Activated CD8-positive, alpha-beta T cell treated with anti-CD3 and anti-CD28 coated beads for 36 hours (primary cell): Measurements from ENCODE around the gene HDAC10. TPM values are rescaled to one million over a fixed set of nuclear protein-coding genes. Genes with fewer than 3 reads are reported as not detected.

Experiments
- ATAC-seq: fragments of 200-7000 bp; cut with Tn5 transposase; one replicate; pipeline ENCODE4 v1.10.0; 2021; ENCODE audit warnings: mild to moderate bottlenecking, moderate library complexity
- CTCF ChIA-PET: fragments of 350-600 bp; sonication (Branson Sonifier 250); formaldehyde crosslinking; loops from one replicate; lab custom pipeline; 2021; ENCODE audit warnings: antibody characterized with exemption; lab: Charles Lee
- POLR2A ChIA-PET: fragments of 350-600 bp; sonication (Branson Sonifier 250); formaldehyde crosslinking; loops from one replicate; lab custom pipeline; 2021; ENCODE audit warnings: antibody characterized with exemption; lab: Charles Lee
- DNase-seq: peaks from one replicate; pipeline ENCODE4 v3.0.0-alpha.2; 2020
- H3K27ac Mint-ChIP-seq: one replicate; pipeline ENCODE4 v1.8.0; 2021; ENCODE audit warnings: mild to moderate bottlenecking, mixed read lengths
- H3K27me3 Mint-ChIP-seq: one replicate; pipeline ENCODE4 v1.8.0; 2021; ENCODE audit warnings: mixed read lengths
- H3K36me3 Mint-ChIP-seq: one replicate; pipeline ENCODE4 v1.8.0; 2021; ENCODE audit warnings: low read depth, mixed read lengths
- H3K4me1 Mint-ChIP-seq: one replicate; pipeline ENCODE4 v1.8.0; 2021; ENCODE audit warnings: low read depth, mixed read lengths
- H3K4me3 Mint-ChIP-seq: one replicate; pipeline ENCODE4 v1.8.0; 2021; ENCODE audit warnings: mild to moderate bottlenecking, moderate library complexity, mixed read lengths
- H3K9me3 Mint-ChIP-seq: one replicate; pipeline ENCODE4 v1.8.0; 2021; ENCODE audit warnings: mixed read lengths
- CTCF ChIP-seq: fragments of 200-600 bp; IDR thresholded peaks from one replicate; pipeline ENCODE4 v1.8.0; 2022; ENCODE audit warnings: antibody characterized with exemption, mild to moderate bottlenecking
- intact Hi-C: fragments of 100-400 bp; cut with micrococcal nuclease; formaldehyde crosslinking; loops from one replicate; pipeline ENCODE4 v1.10.0; 2022
- total RNA-seq, 2 experiments: library from RNA; stranded (reverse); gene quantifications; one replicate each; pipeline ENCODE4 v1.2.3, GENCODE V29; 2021

Gene HDAC10
- total RNA-seq, 2 experiments from 2014 or later, result 43.0 to 44.3 TPM

- no peak for DNase-seq
- CTCF ChIA-PET, result no interaction called here
Observed at GRCh38 chr22:50257041-50257440, 6.0 kb upstream of the HDAC10 start.

GRCh38 chr22:50256258-50256862, 5.3 kb upstream of the HDAC10 start:
- ATAC-seq, result no peak
- Mint-ChIP-seq H3K27me3 (peaks cover 6% of the 10 kb centered on the region), H3K4me1 (no peaks in the 10 kb centered on the region), H3K36me3 (no peaks in the 10 kb centered on the region), H3K27ac (no peak overlapping the region), H3K4me3 (no peak overlapping the region), H3K9me3 (no peaks in the 10 kb centered on the region)
- TF ChIP-seq CTCF, result no peak
- CTCF ChIA-PET, result interaction anchor here (1.2 to 1.3 kb wide), 3 partner anchors 11 to 15 kb away, joined by 3 to 4 read pairs (median 4); no protein-coding TSS in a partner anchor
- no peak for DNase-seq
- POLR2A ChIA-PET, result interaction anchor here (0.6 kb wide), 2 partner anchors 11 to 114 kb away, joined by 3 read pairs; no protein-coding TSS in a partner anchor
- intact Hi-C loops, result no loop called here

More at GRCh38 chr22:50257041-50257440, 6.0 kb upstream of the HDAC10 start:
- ATAC-seq, result no peak
- intact Hi-C loops, result no loop called here
- no peak for TF ChIP-seq CTCF
- Mint-ChIP-seq H3K27ac (no peak overlapping the region), H3K36me3 (no peaks in the 10 kb centered on the region), H3K27me3 (peaks cover 8% of the 10 kb centered on the region), H3K4me3 (no peak overlapping the region), H3K9me3 (no peaks in the 10 kb centered on the region), H3K4me1 (peaks cover under 1% of the 10 kb centered on the region)
- POLR2A ChIA-PET, result no interaction called here

- no peak for TF ChIP-seq CTCF
- intact Hi-C loops, result no loop called here
- Mint-ChIP-seq H3K27me3 (peaks cover 6% of the 10 kb centered on the region), H3K27ac (no peak overlapping the region), H3K4me3 (no peak overlapping the region), H3K4me1 (peaks cover 2% of the 10 kb centered on the region), H3K36me3 (no peaks in the 10 kb centered on the region), H3K9me3 (no peaks in the 10 kb centered on the region)
- DNase-seq (no peak), ATAC-seq (no peak)
- POLR2A ChIA-PET, result interaction anchor here (0.6 kb wide), 1 partner anchor 12 kb away, joined by 3 read pairs; no protein-coding TSS in a partner anchor
- CTCF ChIA-PET, result interaction anchor here (1.2 to 1.3 kb wide), 3 partner anchors 11 to 14 kb away, joined by 3 to 4 read pairs (median 4); no protein-coding TSS in a partner anchor
Observed at GRCh38 chr22:50255607-50256006, 4.5 kb upstream of the HDAC10 start.

GRCh38 chr22:50255099-50255498, 4.0 kb upstream of the HDAC10 start:
- CTCF ChIA-PET, result interaction anchor here (1.2 kb wide), 1 partner anchor 12 kb away, joined by 3 read pairs; no protein-coding TSS in a partner anchor
- peaks cover 6% of the 10 kb centered on the region for H3K27me3 Mint-ChIP-seq
- peaks cover 6% of the 10 kb centered on the region for H3K4me1 Mint-ChIP-seq
- no peak for TF ChIP-seq CTCF
- DNase-seq, result no peak
- H3K27ac Mint-ChIP-seq, result no peak overlapping the region
- H3K4me3 Mint-ChIP-seq, result no peak overlapping the region
- H3K9me3 Mint-ChIP-seq, result no peaks in the 10 kb centered on the region
- intact Hi-C loops, result no loop called here
- H3K36me3 Mint-ChIP-seq, result no peaks in the 10 kb centered on the region
- no peak for ATAC-seq
- POLR2A ChIA-PET, result no interaction called here

- ATAC-seq, result no peak
- peaks cover 5% of the 10 kb centered on the region for H3K27me3 Mint-ChIP-seq
- intact Hi-C loops, result loop anchor here (5.0 kb wide), 1 partner anchor 88 kb away; the partner anchor contains the start of gene PPP6R2
- H3K9me3 Mint-ChIP-seq, result no peaks in the 10 kb centered on the region
- CTCF ChIA-PET, result no interaction called here
- H3K27ac Mint-ChIP-seq, result no peak overlapping the region
- no peak for DNase-seq
- H3K36me3 Mint-ChIP-seq, result no peaks in the 10 kb centered on the region
- POLR2A ChIA-PET, result no interaction called here
- H3K4me1 Mint-ChIP-seq, result peaks cover 10% of the 10 kb centered on the region
- no peak overlapping the region for H3K4me3 Mint-ChIP-seq
- no peak for TF ChIP-seq CTCF
Observed at GRCh38 chr22:50253941-50254340, 2.9 kb upstream of the HDAC10 start.
